Testis (tissue), 3 donors: ENCODE data around the gene ADAMTS12. TPM values are rescaled to one million over a fixed set of nuclear protein-coding genes. Genes with fewer than 3 reads are reported as not detected.

ENCODE experiments used
- DNase-seq: peaks from one replicate; pipeline ENCODE4 v3.0.0-alpha.2; 2019
- H3K27ac ChIP-seq, 2 donors: fragments of 200-600 bp; sonication (generic); one replicate each; pipeline ENCODE4 v1.5.1; 2019
- H3K27me3 ChIP-seq: fragments of 200-600 bp; sonication (generic); one replicate; pipeline ENCODE4 v1.5.1; 2019
- H3K36me3 ChIP-seq: fragments of 200-600 bp; sonication (generic); one replicate; pipeline ENCODE4 v1.5.1; 2017; ENCODE audit warnings: low read depth; ENCODE audit errors: missing control alignments
- H3K4me1 ChIP-seq: fragments of 200-600 bp; sonication (generic); one replicate; pipeline ENCODE4 v1.5.1; 2019
- H3K4me3 ChIP-seq, 2 donors: fragments of 200-600 bp; sonication (generic); one replicate each; pipeline ENCODE4 v1.5.1; 2017 to 2019
- H3K9me3 ChIP-seq: fragments of 200-600 bp; sonication (generic); one replicate; pipeline ENCODE4 v1.5.1; 2017
- POLR2A ChIP-seq: fragments of 450-650 bp; IDR thresholded peaks from one replicate; pipeline ENCODE4 v1.6.1; 2017; ENCODE audit warnings: antibody characterized with exemption, mild to moderate bottlenecking, moderate library complexity
- WGBS, 2 donors: methylation state at CpG; one replicate each; pipeline ENCODE4 v1.1.5; 2018; 5-methylcytosine and 5-hydroxymethylcytosine counted together
- intact Hi-C: fragments of 100-400 bp; cut with DNase I; formaldehyde crosslinking; loops from one replicate; pipeline ENCODE4 v1.15.1; 2023; ENCODE audit warnings: low total_unique reads
- polyA plus RNA-seq: library from polyadenylated mRNA; stranded (reverse); fragments of 350-450 nt; fragmentation: Illumina TruSeq; extraction: RNeasy Lipid Tissue Mini Kit (QIAGEN cat#74804); gene quantifications from one replicate; pipeline ENCODE4 v1.2.3, GENCODE V29; 2014; ENCODE audit warnings: low read depth, low replicate concordance; ENCODE audit not compliant: insufficient read depth
- total RNA-seq, 2 donors: library from RNA; depleted of rRNA; stranded (reverse); fragments of >200 nt; gene quantifications; one replicate each; pipeline ENCODE4 v1.2.3, GENCODE V29; 2016
- TF ChIP-seq, protein P1 (sequence below), 3 experiments: fragments of 450-650 bp in 2 of 3; fragments of 200-600 bp in 1 of 3; sonication (generic) in 1 of 3; IDR thresholded peaks; one replicate each; pipeline ENCODE4 v1.5.1; 2016 to 2019; ENCODE audit warnings: antibody characterized with exemption in 3 of 3, mild to moderate bottlenecking in 2 of 3, moderate library complexity in 1 of 3

Gene ADAMTS12
- total and polyA plus RNA-seq, 3 donors from 2014 or later, result 4.9 to 9.3 (median 7.5) TPM

- Histone ChIP-seq H3K27me3 (no peaks in the 10 kb centered on the region), H3K4me1 (no peaks in the 10 kb centered on the region), H3K4me3 (no peak overlapping the region), H3K27ac (no peak overlapping the region), H3K9me3 (no peaks in the 10 kb centered on the region), H3K36me3 (no peaks in the 10 kb centered on the region)
- intact Hi-C loops, result no loop called here
- DNase-seq, result no peak
- TF ChIP-seq, protein P1, sequence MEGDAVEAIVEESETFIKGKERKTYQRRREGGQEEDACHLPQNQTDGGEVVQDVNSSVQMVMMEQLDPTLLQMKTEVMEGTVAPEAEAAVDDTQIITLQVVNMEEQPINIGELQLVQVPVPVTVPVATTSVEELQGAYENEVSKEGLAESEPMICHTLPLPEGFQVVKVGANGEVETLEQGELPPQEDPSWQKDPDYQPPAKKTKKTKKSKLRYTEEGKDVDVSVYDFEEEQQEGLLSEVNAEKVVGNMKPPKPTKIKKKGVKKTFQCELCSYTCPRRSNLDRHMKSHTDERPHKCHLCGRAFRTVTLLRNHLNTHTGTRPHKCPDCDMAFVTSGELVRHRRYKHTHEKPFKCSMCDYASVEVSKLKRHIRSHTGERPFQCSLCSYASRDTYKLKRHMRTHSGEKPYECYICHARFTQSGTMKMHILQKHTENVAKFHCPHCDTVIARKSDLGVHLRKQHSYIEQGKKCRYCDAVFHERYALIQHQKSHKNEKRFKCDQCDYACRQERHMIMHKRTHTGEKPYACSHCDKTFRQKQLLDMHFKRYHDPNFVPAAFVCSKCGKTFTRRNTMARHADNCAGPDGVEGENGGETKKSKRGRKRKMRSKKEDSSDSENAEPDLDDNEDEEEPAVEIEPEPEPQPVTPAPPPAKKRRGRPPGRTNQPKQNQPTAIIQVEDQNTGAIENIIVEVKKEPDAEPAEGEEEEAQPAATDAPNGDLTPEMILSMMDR (IDR thresholded peaks at IDR 0.05), result no peak
- TF ChIP-seq POLR2A, result no peak
- WGBS, 2 donors, result 94 to 95% methylated on average over 4 of the region's 4 CpGs
Measured at GRCh38 chr5:33501260-33501659, 390.5 kb downstream of the ADAMTS12 start.

DNA sequence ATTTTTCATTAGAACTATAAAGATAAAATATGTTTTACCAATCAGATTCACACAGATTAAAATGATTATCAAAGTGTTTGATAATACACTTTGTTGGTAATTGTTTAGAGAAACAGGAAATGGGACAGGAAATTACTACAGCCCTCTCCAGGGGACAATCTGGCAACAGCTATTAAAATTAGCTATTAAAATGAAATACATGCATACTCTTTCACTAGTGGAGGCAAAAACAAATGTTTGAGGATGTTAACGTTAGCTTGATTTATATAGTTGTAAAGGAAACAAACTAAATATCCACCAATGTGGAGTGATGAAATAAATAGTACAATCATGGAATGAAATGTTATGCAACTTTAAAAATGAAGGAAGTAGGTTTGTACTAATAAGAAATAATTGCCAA lies 397.3 kb downstream of the ADAMTS12 start:
- no peak for DNase-seq
- no peaks in the 10 kb centered on the region for H3K9me3 ChIP-seq
- H3K4me3 ChIP-seq, result no peak overlapping the region
- intact Hi-C loops, result no loop called here
- H3K27ac ChIP-seq, result no peak overlapping the region
- H3K36me3 ChIP-seq, result no peaks in the 10 kb centered on the region
- no peaks in the 10 kb centered on the region for H3K4me1 ChIP-seq
- TF ChIP-seq, protein P1 (IDR thresholded peaks at IDR 0.05), result no peak
- no peak for TF ChIP-seq POLR2A
- no peaks in the 10 kb centered on the region for H3K27me3 ChIP-seq
- 37 to 54% methylated on average over 1 of the region's 1 CpG for WGBS, 2 donors

GRCh38 chr5:33491941-33492340 lies 399.8 kb downstream of the ADAMTS12 start:
- intact Hi-C loops, result no loop called here

GRCh38 chr5:33490071-33490665 lies 401.6 kb downstream of the ADAMTS12 start:
- WGBS, 2 donors, result 37 to 71% methylated on average over 1 of the region's 1 CpG
- no peak for DNase-seq
- Histone ChIP-seq H3K27me3 (no peaks in the 10 kb centered on the region), H3K27ac (no peak overlapping the region), H3K9me3 (no peaks in the 10 kb centered on the region), H3K4me3 (no peak overlapping the region), H3K4me1 (no peaks in the 10 kb centered on the region), H3K36me3 (no peaks in the 10 kb centered on the region)
- TF ChIP-seq POLR2A, result no peak
- TF ChIP-seq, protein P1 (IDR thresholded peaks at IDR 0.05), result peak in 1 of 3 experiments; percentile 10
- intact Hi-C loops, result no loop called here

More at GRCh38 chr5:33491941-33492340, 399.8 kb downstream of the ADAMTS12 start:
- H3K9me3 ChIP-seq, result no peaks in the 10 kb centered on the region
- no peaks in the 10 kb centered on the region for H3K4me1 ChIP-seq
- no peaks in the 10 kb centered on the region for H3K36me3 ChIP-seq
- H3K27me3 ChIP-seq, result no peaks in the 10 kb centered on the region
- no peak overlapping the region for H3K27ac ChIP-seq
- no peak for TF ChIP-seq POLR2A
- TF ChIP-seq, protein P1 (IDR thresholded peaks at IDR 0.05), result no peak
- no peak for DNase-seq
- H3K4me3 ChIP-seq, result no peak overlapping the region

DNA sequence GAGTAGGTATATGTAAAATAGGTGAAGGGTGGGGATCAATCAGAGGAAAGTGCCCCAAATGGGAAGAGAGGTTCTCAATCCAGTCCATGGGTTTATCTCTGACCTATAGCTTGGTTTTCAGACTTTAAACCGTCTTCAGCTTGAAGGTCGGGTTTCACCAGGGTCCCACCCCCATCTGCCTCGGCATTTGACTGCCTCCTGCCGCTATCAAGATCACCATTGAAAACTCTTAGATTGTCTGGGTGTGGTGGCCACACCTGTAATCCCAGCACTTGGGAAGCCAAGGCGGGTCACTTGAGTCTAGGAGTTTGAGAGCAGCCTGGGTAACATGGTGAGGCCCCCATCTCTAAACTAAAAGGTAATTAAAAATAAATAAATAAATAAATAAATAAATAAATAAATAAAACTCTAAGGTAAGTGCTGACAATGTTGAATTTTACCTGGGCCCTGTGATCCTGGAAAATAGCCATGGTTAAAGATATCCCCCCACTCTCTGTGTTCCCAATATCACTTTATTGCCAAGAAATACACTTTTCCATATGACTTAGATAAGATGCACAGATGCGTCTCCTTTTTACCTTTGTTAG lies 402.2 kb downstream of the ADAMTS12 start:
- Histone ChIP-seq H3K27ac (no peak overlapping the region), H3K4me3 (no peak overlapping the region), H3K4me1 (no peaks in the 10 kb centered on the region), H3K27me3 (no peaks in the 10 kb centered on the region), H3K9me3 (no peaks in the 10 kb centered on the region), H3K36me3 (no peaks in the 10 kb centered on the region)
- intact Hi-C loops, result no loop called here
- TF ChIP-seq, protein P1 (IDR thresholded peaks at IDR 0.05), result no peak
- TF ChIP-seq POLR2A, result no peak
- WGBS, 2 donors, result 89% methylated on average over 6 of the region's 6 CpGs
- DNase-seq, result no peak
